ENCODE measurements around the gene BPIFB3.

DNA sequence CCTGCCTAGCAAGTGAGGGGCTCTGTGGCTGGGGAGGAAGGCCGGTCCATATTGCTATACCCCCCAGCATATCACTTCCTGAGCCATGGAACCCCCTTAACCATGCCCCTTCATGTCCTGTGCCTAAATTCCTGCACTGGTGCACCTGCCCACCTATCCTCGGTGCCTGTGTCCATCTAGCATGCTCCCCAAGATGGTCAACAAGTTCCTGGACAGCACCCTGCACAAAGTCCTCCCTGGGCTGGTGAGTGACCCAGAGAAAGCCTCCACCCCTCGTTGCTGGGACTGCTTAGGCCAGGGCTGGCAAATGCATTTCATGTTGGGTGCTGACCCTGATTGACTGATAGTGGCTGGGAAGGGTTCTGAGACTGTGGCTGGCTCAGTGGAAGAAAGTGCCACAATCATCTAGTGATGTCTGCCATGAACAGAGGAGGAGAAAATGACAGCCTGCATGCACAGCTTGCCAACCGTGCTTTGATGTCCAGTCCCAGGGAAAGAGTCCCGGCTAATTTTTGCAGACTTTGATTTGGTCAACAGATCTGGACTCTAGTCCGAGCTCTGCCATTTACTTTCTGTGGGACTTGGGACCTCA lies 18.7 kb upstream of the BPIFB3 start:
- TF ChIP-seq, protein P1, sequence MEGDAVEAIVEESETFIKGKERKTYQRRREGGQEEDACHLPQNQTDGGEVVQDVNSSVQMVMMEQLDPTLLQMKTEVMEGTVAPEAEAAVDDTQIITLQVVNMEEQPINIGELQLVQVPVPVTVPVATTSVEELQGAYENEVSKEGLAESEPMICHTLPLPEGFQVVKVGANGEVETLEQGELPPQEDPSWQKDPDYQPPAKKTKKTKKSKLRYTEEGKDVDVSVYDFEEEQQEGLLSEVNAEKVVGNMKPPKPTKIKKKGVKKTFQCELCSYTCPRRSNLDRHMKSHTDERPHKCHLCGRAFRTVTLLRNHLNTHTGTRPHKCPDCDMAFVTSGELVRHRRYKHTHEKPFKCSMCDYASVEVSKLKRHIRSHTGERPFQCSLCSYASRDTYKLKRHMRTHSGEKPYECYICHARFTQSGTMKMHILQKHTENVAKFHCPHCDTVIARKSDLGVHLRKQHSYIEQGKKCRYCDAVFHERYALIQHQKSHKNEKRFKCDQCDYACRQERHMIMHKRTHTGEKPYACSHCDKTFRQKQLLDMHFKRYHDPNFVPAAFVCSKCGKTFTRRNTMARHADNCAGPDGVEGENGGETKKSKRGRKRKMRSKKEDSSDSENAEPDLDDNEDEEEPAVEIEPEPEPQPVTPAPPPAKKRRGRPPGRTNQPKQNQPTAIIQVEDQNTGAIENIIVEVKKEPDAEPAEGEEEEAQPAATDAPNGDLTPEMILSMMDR (IDR thresholded peaks at IDR 0.05), result no peak
- no peak for TF ChIP-seq POLR2A (IDR thresholded peaks at IDR 0.05)
